Activated gamma-delta T cell (primary cell): ENCODE results near the gene TXNRD1.
"Not testable (repeated sequence)": the region's sequence is repeated elsewhere in the genome, so short reads cannot be mapped to it uniquely, and the experiment has no call there.

Source experiments
- DNase-seq: peaks from one replicate; lab custom pipeline; 2025; lab: John Stamatoyannopoulos, UW

TXNRD1 gene

DNA sequence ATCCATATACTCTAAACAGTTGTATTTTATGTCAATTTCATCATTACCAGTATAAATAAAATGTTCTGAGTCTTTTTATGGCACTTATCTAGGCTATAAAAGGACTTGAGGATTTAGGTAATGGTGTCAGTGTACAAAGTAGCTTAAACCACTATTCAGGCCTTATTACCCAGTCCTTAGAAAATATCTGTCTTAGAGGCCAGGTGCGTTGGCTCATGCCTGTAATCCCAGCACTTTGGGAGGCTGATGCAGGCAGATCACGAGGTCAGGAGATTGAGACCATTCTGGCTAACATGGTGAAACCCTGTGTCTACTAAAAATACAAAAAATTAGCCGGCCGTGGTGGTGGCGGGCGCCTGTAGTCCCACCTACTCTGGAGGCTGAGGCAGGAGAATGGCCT, 112.7 kb downstream of the TXNRD1 start:
- DNase-seq, result not testable (repeated sequence)

DNA sequence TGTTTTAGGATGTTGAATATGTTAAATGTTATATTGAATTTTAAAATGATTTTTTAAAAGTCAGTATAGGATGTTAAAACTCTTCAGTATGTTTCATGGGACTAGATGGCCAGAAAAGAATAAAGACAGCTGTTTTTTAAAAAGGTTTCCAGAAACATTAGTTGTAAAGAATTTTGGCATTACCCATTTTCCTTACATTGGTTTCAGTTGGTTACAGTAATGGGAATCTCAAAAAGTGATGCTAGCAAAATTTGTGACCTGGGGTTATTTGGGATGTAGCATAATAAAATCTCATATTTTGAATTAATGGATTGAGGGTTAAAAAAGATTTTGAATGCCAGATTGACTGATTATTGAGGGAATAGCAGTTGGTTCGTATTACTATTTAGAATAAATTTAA, 113.2 kb downstream of the TXNRD1 start:
- no peak for DNase-seq

DNA sequence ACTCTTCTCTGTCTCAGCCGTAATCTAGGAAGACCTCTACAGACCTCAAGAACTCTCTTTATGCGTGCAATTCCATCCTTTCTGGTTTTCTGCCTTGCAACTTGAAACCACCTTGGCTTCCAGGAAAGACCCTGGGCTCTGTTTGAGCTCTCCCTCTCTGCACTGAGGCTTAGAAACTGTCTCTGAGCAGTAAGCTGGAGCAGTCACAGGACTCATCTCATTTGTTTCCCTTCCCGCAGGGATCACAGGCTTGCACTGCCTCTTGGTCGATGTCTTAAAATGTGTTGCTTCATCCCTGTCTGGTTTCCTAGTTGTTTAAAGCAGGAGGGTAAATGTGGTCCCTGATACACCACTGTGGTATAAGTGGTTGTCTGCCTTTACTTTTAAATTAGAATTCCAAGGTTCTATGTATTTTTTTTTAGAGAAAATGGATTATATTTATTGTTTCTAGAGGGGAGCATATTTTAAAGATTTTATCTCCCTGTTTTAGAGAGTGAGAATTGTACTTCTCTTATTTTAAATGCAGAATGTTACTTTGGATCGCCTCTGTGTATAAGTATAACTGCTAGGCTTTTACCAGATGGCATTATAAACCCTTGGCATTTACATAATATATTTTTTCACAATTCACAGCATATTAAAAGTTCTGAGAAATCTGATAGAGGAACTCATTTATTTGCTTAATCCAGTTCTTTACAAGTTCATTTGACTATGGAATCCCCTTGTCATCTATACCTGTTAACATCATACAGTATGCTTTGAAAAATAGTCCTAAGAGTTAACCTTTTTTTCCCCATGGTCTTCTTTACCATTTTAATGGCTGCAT, 114.3 kb downstream of the TXNRD1 start:
- DNase-seq, result no peak

DNA sequence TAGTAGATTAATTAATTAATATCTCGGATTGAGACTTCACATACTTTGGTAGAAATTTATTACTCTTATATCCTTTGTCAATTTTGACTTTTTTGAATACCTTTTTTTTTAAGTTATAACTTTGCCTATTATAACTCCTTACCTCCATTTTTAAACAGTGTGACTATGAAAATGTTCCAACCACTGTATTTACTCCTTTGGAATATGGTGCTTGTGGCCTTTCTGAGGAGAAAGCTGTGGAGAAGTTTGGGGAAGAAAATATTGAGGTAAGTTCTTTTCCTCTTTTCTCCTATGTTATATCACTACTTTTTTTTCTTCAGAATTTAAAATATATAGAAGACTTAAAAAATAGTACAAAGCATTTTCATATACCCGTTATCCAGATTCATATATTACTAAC, 115.8 kb downstream of the TXNRD1 start:
- no peak for DNase-seq

DNA sequence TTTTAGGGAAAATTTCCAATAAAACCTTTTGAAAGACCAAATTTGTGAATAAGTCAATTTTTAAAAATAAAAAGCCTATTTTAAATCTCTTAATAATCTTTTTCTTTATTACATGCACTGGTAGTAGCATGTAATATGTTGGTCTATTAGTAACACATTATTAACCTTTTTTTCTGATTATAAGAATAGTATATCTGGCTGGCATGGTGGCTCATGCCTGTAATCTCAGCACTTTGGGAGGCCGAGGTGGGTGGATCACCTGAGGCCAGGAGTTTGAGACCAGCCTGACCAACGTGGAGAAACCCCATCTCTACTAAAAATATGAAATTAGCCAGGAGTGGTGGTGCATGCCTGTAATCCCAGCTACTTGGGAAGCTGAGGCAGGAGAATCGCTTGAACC, 116.7 kb downstream of the TXNRD1 start:
- DNase-seq, result not testable (repeated sequence)

DNA sequence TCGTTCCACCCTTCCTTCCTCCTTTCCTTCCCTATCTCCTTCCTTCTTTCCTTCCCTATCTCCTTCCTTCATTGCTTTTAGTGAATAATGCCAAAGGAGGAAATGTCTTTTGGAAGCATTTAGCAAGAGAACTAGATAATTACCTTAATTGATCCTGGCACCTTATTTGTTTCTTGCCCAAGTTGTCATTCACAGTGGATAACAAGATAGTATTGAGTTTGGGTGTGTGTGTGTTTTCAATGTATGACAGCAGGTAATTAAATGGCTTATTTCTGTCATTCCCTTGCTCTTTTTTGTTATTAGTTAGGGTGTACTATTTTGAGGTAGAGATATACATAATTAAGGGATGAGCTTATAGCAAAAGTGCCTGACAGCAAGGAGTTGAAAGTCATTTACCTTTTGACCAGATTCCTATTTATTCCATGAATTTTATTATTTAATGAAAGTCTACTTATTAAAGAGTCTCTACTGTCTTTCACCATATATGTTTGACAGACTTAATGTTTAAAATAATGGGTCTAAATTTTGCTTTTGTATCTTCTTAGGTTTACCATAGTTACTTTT, 118.2 kb downstream of the TXNRD1 start:
- DNase-seq, result no peak

DNA sequence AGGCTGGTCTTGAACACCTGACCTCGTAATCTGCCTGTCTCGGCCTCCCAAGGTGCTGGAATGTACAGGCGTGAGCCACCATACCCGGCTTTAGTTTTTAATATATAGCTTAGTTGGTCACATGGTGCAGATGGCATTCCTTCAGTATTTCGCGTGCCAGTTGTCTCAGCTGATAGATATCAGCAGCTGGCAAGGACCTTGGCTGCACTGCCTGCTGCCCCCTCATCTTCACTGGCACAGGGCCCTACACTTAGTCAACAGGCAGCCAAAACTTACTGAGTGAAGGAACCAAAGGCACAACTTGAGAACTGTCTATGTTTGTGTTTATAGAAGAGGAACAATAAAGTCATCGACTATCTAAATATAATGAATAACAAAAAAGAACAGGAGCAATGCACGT, 119.0 kb downstream of the TXNRD1 start:
- no peak for DNase-seq

DNA sequence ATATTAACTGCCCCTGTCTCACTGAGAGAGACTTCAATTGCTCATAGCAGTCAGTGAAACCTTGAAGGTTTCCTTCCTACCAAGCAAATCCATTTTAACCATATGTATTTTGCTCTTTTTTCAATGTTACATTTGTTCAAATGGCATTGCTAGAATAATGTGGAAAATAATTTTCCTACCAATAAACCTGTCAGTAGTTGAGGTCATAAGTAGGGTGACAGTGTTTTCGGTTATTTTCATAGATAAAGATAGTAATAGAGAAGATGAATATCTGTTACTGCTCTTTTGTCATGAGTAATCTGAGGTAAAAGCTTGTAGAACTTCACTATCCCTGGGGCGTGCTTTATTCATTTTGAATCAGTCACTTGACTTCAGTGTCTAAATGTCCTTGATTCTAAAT, 120.5 kb downstream of the TXNRD1 start:
- no peak for DNase-seq

DNA sequence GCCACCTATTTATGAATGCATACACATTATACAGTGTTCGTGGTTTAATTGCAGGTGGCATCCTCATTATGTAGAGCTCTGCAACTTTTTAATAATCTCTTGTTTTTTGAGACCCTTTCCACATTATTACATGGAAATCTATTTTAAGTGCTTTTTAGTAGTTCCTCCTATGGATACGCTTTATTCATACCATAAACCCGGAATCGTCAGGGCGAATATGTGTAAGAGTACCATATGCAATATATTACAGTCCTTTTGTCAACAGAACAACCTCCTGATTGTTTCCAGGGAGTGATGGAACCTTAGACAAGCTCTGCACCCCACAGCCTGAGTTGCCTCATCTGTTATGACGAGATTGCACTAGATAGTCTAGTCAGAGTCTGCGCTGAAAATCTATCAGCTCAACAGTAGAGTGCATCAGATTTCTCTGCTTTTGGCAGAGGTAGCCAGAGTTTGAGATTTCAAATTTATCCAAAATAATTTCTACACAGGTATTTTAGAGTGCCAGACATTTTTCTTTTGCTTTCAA, 121.5 kb downstream of the TXNRD1 start:
- no peak for DNase-seq

DNA sequence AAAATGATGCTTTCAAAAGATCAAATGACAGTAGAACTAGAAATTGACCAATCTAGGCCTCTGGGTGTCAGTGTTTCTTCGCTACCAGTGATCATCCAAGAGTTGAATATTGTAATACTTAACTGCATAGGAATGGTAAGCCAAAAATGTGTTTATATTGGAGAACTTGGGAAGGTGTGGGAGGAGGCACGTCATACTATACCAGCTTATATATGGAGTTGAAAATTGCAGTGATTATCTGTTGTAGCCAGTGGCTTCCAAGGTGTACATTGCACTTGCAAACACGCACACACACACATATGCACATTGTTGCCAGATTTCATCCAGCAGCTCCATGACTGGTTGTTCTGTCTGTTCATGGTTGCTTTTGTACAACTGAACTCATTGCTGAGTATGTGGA, 124.1 kb downstream of the TXNRD1 start:
- no peak for DNase-seq

DNA sequence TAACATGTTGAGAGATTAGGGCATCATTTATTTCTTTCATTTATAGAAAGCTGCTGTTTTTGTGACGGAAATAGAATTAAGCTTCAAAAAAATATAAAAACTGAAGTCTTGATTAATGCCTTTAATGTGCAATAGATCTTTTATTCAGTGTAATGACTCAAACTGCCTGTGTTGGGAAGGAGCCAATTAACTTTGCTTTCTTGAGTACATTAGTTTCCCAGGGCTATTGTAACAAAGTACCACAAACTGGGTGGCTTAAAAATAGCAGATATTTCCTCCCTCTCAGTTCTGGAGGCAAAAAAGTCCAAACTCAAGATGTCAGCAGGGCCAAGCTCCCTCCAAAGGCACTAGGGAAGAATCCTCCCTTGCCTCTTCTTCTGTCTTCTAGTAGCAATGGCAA, 124.6 kb downstream of the TXNRD1 start:
- no peak for DNase-seq

DNA sequence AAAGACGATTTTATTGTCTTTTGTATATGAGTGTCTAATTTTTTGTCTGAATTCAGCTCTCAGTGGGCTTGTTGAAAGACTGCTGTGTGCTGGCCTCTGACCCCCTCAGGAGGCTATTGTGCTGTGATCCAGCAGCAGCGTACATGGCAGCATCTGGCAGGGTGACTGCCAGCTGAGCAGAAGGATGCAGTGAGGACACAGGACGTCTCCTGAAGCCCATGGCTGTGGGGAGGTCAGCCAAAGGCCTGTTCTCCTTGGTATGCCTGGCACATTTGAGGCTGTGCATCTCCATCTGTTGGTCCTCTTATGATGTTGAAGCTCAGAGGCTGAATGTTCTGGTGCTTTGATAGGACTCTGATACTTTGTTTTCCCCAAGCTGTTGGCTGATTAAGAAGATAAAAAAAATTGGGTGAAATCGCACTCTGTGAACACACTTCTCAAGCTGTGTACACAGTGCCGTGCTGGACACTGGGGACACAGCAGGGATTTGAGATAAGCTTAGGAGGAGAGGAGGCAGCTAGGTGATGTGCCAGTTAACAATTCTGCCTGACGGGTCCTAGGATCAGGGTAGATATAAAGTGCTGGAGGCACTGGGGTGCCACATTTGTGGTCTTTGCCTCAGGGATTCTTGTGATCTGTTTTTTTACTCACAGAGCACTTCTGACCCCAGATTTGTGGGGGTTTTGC, 125.5 kb downstream of the TXNRD1 start:
- DNase-seq, result no peak

DNA sequence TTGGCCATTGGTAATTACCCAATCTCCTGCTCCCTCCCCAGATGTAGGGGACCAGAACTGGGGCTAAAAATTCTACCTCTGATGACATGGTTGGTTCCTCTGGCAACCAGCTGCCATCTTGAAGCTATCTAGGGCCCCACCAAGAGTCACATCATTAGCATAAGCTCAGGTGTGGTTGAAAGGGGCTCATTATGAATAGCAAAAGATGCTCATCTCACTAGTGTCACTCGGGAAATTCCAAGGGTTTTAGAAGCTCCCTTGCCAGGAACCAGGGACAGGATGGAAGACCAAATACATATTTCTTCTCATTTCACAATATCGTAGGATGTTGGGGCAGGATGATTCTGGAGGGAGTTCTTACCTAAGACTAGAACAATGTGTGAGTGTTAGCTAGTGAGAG, 126.6 kb downstream of the TXNRD1 start:
- DNase-seq, result no peak

DNA sequence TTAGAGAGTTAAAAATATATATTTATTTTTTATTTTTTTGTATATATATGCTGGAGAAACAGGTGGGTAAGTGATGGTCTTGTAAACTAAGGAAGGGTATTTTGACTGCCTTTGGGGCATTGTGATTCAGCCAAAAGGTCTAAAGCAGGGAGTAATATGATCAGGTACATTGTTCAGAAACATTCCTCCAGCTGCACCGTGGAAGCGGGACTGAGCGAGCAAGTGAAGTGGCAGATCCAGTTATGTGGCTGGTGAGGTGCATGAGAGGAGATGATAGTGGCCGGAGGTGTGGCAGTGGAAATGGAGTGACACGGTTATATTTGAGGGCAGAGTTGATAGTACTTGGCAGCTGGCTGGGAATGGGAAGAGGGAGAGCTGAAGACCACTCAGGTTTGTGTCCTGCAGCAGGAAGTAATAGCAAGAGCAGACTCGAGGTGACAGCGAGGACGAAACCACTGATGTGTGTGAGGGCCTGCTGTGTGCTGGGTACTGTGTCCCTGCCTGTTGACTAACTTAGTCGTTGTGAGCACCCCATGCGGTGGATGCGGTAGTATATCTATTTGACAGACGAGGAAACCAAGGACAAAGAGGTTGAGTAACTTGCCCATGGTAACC, 127.2 kb downstream of the TXNRD1 start:
- DNase-seq, result no peak

DNA sequence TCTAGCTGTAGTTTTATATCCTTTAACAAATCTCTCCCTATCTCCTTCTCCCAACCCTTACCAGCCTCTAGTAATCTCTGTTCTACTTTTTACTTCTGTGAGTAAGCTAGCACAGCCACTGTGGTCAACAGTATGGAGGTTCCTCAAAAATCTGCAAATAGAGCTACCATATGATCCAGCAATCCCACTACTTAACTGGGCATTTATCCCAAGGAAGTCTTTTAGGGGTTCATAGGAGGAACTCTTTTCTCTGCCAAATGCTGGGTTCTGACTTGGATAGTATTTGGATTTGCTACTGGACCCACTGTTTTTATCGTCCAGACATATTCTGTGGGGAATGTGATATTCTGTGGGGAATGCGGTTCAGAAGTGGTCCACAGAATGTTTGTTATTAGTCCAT, 129.1 kb downstream of the TXNRD1 start:
- DNase-seq, result no peak

DNA sequence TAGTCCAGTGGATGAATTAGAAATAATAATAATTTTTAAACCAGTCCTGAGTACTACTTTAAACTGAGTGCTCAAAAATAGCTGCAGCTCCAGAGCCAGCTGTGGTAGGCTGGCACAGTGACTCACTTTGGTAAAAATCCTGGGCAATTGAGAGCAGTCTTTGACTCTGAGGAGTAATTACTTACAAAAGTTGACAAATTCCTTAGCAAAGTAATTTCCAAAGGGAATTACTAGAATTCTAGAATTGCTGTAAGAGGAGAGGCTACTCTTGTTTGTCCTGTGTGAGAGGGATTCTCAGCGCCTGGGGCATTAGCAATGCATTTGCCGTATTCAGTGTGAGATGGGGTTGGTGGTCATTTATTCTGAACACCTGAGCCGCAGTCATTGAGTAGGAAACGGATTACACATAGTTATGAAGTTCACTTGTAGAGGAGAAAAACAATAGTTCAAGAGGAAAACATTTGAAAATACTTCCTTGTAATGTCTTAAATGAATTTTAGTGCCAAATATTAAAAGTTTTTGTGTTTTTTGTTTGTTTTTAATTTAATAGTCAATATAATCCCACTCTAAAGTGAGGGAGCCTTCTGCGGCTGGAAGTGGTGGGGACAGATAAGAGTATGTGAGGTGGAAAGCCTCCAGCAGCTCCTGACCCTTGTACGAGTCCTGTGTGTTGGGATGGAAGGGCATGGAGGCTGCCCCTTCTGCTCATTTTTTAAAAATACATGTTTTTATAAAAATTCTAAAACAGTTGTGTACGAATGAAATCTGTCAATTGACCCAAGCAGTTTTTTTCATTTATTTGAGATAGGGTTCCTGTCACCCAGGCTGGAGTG, 129.9 kb downstream of the TXNRD1 start:
- no peak for DNase-seq

DNA sequence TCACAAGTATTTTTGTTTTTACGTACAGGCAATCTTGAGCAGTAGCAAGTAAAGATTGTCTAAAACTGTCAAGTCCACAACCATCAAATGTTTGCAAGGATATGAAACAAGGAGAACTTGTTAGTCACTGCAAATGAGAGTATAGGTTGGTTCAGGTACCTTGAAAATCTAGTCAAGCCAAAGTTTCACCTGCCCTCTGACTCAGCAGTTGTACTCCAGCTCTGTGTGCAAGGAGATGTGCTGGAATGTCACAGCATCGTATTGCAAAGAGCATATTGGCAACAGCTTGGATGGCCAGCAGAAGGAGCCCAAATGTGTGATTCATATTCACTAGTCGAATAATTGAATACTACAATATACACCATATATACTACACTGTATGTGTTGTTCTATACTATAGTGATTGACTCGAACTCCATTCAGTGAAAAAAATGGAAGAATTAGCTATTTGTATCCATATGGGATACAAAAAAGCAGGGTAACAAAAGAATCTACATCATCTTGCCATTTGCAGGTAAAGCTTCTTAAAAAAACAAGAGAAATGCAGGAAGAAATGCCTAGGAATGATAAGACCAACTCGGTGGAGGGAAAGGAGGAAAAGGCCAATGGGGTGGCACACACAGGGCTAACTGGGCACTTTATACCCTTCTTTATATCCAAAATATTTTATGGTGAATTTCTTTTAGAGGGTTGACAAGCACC, 131.9 kb downstream of the TXNRD1 start:
- no peak for DNase-seq

DNA sequence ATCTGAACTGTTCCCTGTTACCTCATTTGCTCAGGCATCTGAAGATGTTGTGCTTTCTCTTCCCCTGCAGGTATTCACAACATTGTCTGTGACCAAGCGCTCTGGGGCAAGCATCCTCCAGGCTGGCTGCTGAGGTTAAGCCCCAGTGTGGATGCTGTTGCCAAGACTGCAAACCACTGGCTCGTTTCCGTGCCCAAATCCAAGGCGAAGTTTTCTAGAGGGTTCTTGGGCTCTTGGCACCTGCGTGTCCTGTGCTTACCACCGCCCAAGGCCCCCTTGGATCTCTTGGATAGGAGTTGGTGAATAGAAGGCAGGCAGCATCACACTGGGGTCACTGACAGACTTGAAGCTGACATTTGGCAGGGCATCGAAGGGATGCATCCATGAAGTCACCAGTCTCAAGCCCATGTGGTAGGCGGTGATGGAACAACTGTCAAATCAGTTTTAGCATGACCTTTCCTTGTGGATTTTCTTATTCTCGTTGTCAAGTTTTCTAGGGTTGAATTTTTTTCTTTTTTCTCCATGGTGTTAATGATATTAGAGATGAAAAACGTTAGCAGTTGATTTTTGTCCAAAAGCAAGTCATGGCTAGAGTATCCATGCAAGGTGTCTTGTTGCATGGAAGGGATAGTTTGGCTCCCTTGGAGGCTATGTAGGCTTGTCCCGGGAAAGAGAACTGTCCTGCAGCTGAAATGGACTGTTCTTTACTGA, 132.9 kb downstream of the TXNRD1 start:
- no peak for DNase-seq

DNA sequence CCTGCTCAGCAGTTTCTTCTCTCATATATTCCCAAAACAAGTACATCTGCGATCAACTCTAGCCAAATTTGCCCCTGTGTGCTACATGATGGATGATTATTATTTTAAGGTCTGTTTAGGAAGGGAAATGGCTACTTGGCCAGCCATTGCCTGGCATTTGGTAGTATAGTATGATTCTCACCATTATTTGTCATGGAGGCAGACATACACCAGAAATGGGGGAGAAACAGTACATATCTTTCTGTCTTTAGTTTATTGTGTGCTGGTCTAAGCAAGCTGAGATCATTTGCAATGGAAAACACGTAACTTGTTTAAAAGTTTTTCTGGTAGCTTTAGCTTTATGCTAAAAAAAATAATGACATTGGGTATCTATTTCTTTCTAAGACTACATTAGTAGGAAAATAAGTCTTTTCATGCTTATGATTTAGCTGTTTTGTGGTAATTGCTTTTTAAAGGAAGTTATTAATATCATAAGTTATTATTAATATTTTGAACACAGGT, 133.5 kb downstream of the TXNRD1 start:
- DNase-seq, result no peak
